NCI-H226 (cell line): Measurements from ENCODE around the gene ADGRG6.
A peak's percentile ranks its signal among the peaks of the same experiment; 100 is the strongest.
"Not testable (repeated sequence)": the region's sequence is repeated elsewhere in the genome, so short reads cannot be mapped to it uniquely, and the experiment has no call there.

Experiments used
- DNase-seq: peaks from one replicate; pipeline ENCODE4 v3.0.0-alpha.2; 2015

Gene ADGRG6

DNA sequence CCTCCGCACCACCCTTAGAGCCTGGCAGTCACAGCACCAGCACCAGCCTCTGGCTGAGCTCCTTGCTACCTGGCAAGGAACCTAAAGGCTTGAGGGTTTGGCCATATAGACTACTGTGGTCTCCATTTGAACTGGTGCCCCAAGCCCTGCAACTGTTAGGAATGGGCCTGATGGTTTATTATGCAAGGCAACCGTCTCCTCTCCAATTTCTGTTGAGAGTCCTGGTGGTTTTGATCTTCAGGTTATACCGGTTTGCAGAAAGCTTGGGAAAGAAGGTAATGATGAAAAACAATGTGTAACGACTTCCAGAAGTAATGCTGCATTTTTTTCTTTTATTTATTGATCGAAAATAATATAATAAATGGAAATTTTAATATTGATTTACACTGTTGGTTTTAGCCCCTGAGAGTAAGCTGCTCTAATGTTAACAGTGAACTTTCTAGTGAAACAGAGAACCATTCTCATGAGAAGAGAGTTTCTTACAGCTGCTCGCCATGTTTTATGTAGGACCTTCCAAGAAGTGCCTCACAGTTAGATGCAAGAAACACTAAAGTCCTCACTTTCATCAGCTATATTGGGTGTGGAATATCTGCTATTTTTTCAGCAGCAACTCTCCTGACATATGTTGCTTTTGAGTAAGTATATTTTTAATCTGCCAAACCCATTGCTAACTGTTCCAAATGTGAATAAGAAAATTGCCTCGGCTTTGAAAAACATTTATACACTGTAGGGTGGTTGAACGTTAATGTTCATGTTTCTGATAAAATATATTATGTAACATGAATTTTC lies 112.8 kb downstream of the ADGRG6 start:
- no peak for DNase-seq

DNA sequence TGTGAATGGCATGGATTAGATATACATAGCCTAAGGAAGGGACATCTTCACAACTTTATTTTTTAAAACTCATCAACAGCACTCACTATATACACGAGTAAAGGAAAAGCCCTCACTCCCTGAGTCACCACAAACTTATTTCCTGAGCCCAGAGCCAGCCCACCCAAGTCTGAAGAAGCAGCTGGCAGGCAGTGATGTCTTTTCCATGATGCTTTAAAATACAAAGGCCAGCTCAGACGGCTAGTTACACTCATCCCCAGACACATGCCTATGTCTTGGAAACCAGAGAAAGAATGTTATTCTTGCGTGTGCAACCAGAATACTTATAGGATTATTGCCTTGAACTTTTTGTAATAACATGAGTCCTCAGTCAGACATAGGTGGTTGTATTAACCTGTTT lies 114.4 kb downstream of the ADGRG6 start:
- peak; percentile 83 for DNase-seq

DNA sequence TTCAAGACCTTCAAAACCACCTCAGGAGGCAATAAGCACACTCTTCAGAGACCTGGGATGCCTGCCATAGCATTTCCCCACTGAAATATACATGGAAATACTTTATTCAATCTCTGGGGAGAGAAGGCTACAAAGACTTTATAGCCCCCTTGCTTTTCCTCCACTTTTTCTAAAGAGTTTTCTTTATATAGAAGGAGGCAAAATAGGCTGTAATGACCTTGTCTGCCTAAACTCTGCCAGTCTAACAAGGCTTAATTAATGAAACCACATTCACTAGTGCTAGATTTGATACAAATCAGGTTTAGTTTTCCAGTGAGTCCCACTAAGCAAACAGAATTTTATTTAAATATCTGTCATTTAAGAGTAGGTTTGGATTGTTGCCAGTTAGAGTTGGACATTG lies 114.9 kb downstream of the ADGRG6 start:
- no peak for DNase-seq

DNA sequence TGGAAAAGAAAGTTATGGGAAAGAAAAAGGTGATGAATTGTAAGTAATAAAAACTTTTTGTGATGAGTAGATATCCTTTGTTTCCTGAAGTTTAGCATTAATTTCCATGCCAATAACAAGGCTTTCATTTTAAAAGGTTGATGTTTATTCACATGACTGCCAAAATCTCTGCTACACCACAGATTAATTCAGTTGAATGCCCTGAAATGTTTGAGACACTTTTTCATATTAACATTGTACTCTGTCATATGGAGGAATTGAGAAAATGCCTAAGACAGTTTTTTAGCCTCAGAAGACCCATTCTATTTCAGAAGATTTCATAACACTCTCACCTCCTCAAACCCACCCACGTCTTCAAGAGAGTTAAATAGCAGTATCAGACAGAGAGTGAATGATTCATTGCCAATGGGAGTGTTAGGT lies 115.5 kb downstream of the ADGRG6 start:
- no peak for DNase-seq

DNA sequence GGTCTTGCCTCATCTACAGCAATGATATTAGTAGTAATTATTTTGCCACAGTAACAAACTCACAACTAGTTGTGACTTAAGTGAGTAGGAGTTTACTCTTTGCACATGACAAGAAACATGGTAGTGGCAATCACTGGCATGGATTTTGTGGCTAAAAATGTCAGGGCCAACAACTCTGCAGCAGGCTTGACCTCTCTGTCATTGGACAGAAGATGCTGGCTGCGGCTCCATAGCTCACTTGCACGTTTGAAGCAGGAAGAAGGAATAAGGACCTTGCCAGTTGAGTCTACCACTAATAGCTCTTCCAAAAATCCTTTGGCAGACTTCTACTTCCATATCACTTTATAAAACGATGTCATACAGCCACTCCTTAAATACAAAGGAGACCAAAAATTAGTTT lies 117.3 kb downstream of the ADGRG6 start:
- no peak for DNase-seq

DNA sequence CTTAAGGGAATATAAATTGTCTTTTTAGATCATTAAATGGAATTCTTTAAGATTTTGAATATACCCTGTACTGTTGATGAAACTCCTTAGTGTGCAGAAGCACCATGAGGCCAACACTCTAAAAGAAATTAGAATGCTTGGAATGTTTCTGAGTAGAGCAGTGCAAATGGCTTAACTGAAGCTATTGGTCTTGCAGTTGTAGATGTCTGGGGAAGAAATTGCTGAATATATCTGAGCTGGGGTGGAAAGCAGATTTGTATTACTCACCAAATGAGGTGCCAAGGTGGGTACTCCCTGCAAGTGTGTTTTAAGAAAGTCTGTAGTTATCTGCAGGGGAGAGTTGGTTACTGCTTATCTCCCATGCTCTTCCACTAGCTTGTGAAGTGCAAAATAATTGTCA lies 119.0 kb downstream of the ADGRG6 start:
- DNase-seq, result no peak

DNA sequence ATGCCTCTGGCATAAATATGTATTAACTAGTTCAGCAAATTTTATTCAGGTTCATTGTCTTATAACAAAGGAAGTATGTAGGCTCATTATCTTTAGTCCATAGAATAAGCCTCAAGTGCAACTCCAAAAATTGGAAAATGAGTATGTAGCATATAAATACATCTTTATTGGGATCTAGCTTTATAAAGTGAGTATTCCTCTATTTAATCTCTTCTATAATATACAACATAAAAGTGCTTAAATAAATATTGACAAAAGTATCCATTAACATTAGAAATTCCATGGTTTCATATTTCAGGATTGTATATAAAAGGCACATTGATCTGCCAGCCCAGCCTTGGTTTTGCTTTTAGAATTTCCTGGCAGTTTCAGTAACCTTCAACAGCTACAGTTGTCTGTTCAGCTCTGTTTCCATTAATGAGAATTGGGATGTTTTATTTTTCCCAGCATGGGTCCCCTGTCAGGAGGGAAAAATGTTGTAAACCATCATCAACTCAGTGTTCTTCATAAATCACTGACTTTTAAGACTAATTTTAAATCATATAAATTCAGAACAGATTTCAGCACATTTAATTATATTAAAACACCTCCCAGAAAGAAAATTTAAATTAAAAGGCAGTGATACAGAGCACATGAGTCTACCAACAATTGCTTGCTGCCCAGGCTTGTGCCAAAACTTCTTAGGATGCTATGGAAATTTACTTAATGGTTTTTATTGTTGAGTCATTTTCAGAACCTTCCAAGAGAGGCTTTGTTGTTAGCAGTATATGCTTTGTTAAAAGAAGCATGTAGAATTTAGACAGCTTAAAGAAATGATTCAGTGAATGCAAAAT lies 119.7 kb downstream of the ADGRG6 start:
- no peak for DNase-seq

DNA sequence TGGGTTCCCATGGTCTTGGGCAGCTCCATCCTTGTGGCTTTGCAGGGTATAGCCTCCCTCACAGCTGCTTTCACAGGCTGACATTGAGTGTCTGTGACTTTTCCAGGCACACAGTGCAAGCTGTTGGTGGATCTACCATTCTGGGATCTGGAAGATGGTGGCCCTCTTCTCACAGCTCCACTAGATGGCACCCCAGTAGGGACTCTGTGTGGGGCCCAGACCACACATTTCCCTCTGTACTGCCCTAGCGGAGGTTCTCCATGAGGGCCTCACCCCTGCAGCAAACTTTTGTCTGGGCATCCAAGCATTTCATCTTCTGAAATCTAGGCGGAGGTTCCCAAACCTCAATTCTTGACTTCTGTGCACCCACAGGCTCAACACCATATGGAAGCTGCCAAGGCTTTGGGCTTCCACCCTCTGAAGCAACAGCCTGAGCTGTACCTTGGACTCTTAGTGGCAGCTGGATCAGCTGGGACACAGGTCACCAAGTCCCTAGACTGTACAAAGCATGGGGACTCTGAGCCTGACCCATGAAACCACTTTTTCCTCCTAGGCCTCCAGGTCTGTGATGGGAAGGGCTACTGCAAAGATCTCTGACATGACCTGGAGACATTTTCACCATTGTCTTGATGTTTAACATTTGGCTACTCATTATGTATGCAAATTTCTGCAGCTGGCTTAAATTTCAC lies 124.8 kb downstream of the ADGRG6 start:
- not testable (repeated sequence) for DNase-seq

DNA sequence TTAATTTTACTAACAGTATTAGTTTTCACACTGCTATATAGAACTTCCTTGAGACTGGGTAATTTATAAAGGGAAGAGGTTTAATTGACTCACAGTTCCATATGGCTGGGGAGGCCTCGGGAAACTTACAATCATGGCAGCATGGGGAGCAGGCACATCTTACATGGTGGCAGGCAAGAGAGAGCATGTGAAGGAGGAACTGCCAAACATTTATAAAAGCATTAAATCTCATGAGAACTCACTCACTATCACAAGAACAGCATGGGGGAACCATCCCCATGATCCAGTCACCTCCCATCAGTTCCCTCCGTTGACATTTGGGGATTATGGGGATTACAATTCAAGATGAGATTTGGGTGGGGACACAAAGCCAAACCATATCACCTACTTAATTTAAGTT lies 126.7 kb downstream of the ADGRG6 start:
- not testable (repeated sequence) for DNase-seq

DNA sequence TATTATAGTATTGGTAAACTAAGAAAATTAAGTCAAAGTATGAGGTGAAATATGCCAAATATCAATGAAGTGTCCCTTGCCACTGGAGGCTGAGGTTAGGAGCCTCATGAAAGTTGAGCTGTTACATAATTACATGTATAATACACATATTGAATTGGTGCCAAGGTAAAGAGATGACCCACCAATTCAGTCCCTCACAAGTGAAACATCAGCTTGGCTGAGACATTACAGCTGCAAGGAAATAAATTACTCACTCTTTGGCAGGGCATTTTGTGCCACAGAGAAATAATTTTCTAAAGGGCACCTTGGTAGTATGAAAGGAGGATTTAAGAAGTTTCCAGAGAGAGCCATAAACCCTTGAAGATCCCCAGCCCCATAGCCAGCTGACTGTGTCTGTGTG lies 127.4 kb downstream of the ADGRG6 start:
- no peak for DNase-seq

DNA sequence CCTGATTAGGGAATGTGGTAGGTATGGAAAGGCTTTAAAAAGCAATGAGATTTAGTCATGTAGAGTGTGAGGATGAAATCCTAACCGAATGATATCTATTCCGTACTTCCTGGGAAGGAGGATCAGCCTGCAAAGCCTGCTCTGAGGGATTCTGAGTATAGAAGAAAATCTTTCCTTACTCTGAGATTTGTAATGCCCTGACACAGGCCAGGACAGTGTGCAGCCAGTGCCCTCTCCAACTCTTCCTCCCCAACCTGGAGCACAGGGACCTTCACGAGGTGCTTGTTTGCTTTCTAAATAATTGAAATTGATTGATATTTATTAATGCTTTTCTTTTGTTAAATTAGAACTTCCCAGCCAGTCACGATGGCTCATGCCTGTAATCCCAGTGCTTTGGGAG lies 131.6 kb downstream of the ADGRG6 start:
- no peak for DNase-seq

DNA sequence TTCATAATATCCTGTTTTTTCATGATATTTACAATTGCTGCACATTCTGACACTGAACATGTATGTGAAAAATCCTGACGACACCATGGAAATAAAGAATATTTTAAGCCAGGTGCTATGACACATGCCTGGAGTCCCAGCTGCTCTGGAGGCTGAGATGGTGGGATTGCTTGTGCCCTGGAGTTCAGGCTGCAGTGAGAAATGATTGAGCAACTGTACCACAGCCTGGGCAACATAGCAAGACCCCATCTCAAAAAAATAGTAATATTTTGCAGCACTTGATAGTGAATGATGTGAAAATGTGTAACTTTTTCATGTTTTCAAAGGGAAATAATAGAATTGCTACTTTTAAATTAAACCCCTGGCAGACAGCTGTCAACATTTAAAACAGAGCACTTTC lies 137.1 kb downstream of the ADGRG6 start:
- no peak for DNase-seq

DNA sequence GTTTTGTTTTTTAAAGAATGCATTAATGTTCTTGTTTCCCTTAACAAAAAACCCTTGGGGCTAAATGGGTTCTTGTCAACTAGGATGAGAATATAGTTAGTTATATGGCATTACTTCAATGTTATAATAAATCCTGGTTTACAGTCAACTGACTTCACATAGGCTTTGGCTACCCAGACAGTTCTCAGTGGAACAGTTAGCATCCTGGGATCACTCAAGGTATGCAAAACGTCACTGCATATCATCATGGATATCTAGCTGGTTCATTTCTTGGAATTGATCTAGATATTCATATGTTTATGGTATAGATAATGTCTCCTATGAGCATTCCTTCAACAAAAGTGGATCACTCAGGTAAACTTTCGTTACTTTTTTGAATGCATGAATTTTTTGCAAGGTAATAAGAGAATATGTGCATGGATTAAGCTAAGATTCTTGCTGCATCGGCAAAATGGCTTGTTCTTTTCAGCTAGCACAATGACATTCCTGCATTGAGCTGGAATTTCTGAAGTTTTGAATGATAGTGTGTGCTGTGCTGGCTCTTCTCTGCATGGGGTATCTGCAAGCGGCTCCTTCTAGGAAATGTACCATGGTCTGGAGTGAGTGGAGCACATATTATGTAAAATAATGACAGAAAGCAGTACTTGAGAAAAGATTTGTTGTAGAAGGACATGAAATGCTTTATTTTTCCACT lies 138.9 kb downstream of the ADGRG6 start:
- DNase-seq, result no peak

DNA sequence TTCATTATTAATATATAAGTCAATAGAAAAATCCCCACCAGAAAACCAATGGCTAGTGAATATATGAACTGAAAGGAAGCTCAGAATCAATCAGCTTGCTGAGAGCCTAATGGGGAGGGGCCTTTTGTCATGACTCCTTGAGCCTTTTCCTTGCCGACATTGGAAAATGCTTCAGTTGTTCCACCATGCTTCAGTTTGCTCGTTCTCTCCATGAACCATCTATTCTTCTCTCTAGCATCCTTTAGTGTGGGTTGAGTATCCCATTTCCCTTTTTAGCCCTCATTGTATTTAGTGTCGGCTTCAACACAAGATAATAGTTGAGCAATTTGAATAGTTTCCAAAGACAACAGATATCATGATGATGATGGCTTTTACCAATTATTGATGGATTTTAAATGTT lies 139.9 kb downstream of the ADGRG6 start:
- DNase-seq, result no peak

DNA sequence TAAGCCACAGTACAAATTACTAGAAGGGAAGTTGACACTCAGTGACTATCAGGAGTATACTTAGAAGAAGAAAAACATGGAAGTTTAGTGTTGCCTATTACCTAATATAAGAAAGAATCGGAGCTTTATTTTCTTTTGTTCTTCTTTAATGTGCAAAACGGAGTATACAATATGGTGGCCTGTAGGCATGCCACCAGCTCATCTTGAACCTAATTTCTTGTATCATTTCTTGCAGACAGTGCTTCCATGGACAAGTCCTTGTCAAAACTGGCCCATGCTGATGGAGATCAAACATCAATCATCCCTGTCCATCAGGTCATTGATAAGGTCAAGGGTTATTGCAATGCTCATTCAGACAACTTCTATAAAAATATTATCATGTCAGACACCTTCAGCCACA lies 141.3 kb downstream of the ADGRG6 start:
- no peak for DNase-seq

DNA sequence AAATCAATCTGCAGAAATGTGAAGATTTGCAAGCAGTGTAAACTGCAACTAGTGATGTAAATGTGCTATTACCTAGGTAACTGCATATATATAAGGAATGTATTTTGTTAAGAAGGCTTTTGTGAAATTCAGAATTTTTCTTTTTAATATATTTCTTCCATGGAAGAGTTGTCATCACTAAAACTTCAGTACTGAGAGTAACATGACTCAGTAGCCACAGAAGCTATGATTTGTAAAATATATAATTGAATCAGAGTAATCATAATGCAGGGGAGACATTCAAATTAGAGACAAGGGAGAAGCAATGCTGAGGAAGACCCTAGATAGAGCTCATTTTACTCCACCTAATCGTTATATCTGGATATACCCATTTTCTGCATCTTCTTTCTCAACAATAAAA lies 141.7 kb downstream of the ADGRG6 start:
- no peak for DNase-seq

DNA sequence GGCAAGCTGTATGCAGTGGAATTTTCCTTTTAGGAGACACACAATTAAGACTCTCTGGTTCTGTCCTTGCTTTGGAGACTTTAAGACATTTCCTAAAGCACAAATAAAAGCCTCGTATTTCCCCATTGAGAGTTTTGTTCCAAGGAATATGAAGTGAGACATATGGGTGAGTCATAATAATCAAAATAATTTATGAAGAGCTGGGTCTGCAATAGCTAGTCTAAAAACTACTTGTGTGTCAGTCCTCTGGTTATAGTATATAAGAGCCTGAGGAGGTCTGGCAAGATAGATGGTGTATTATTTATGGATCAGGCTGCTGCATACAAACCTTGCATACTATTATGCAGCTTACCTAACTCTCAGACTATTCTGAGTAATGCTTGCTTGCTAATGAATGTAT lies 142.6 kb downstream of the ADGRG6 start:
- no peak for DNase-seq

DNA sequence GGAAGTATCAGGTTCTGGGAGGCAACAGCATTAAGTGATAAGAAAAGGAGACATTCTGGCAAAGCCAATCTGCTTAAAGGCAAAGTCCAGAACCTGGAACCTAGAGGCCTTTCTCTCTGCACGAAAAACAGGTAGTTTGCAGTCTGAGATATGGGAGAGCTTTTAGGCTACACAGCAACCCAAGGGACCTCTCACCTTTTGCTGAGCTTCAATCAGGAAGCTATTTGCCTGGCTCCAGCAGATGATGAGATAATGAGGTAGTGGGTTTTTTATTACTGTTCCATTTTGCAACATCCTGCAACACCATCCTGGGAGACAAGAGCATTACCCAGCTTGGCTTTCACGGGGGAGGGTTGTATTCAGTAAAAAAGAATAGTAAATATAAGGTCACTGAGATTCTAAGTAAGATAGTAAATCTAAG lies 143.1 kb downstream of the ADGRG6 start:
- DNase-seq, result no peak

DNA sequence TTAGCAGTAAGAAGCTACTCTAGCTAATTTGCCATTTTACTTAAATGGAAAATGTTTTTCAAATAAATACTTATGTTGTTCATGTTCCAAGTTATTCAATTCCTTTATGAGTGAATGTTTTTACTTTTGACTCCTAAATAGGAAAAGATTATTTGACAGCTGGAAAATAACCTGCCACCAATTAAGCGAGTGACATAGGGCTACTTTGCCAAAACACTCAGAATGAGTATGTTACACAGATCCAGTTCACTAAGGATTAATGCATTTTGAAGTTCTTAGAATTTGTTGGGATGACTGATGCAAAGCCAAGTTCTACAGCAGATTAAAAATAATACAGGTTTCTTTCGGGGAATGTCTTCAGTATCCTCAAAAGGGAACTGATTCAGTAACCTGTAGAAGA lies 144.4 kb downstream of the ADGRG6 start:
- no peak for DNase-seq

DNA sequence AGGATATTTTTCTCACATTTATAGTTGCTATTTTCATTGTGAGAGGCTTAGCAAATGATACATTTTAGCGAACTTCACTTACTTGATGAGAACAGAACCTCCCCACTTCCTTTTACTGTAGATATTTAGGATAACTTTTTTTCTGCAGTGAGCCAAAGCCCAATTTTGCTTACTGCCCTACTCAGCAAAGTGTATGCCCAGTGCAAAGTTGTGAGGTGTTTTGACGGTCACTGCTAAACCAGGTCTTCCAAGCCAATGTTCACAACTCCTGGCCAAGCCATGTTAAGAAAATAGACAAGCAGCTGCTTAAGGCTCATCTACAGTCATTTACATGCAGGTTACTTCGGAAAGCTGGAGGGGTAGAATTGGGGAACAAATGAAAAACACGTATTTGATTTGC lies 144.8 kb downstream of the ADGRG6 start:
- DNase-seq, result no peak

DNA sequence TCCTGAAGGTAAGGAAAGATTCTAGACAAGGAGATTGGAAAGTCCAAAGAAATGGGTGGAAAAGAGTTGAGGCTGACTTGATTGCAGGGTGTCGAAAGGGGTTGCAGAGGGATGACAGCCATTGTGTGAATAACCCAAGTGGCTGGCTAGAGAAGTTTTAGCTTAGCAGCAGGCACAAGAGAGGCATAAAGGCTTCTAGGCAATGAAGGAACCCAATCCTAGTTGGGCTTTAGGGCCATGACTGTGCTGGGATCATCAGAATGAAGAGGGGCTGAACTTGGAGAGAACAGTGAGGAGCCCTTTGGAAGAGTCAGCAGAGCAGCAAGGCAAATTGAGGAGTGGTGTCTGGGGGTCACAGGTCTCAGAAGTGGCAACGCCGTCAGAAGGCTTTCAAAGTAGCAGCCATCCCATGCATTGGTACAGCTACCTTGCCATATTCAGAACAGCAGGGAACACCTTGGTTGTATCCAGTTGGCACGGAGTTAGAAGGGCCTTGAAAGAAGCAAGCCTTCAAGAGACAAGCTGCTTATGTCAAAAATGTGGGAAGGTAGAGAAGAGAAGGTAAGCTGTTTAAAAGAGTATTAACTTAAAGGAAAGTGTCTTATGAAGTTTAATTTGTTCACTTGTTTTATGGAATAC lies 146.4 kb downstream of the ADGRG6 start:
- no peak for DNase-seq

DNA sequence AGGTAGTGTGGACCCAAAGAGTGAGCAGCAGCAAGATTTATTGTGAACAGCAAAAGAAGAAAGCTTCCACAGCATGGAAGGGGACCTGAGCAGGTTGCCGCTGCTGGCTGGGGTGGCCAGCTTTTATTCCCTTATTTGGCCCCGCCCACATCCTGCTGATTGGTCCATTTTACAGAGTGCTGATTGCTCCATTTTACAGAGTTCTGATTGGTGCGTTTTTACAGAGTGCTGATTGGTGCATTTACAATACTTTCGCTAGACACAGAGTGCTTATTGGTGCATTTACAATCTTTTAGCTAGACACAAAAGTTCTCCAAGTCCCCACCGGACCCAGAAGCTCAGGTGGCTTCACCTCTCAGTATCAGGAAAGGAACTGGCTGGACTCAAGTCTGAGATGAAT lies 149.0 kb downstream of the ADGRG6 start:
- DNase-seq, result not testable (repeated sequence)

DNA sequence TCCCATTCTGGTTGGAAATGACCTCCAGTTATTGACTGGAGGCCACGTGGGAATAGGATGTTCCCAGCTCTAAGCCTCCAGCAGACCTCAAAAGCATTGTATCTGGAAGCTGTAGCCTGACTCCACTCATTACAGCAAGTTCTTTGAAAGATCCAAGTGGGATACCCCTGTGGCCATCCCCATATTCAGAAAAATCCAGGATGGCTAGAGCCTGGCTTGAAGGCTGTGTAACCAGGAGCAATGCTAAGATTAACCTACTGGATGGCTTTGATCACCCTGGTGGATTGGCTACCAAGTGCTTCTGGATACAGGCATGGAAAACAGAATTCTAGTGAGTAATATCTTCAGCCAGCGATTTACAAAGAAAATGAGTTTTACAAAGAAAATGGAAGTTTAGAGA lies 151.2 kb downstream of the ADGRG6 start:
- DNase-seq, result no peak
